ENCODE data around the gene WNT3A.

GRCh38 chr1:228022571-228023293, 15.9 kb downstream of the WNT3A start:
- no peak for TF ChIP-seq CTCF (IDR thresholded peaks at IDR 0.05)
- no peak for TF ChIP-seq POLR2AphosphoS5 (IDR thresholded peaks at IDR 0.05)
- TF ChIP-seq EP300 (IDR thresholded peaks at IDR 0.05), result no peak
- no peak for TF ChIP-seq POLR2A (IDR thresholded peaks at IDR 0.05; ENCODE audit: low read depth)
